A673 (cell line): ENCODE measurements around the gene SIN3B. TPM values are rescaled to one million over a fixed set of nuclear protein-coding genes. Genes with fewer than 3 reads are reported as not detected.

ENCODE experiments used
- BruUV-seq: library from RNA; stranded (reverse); fragments of 400-500 nt; replicated peaks from 2 replicates; lab custom pipeline; 2021; lab: Mats Ljungman, UMichigan
- CTCF ChIA-PET: fragments of 300-600 bp; sonication (Branson Sonifier 250); formaldehyde crosslinking; loops from one replicate; lab custom pipeline; 2022; ENCODE audit warnings: antibody characterized with exemption; lab: Charles Lee
- POLR2A ChIA-PET: fragments of 300-600 bp; sonication (Branson Sonifier 250); formaldehyde crosslinking; loops from one replicate; lab custom pipeline; 2022; ENCODE audit warnings: antibody characterized with exemption; ENCODE audit not compliant: low non-redundant PET; lab: Charles Lee
- DNase-seq: peaks from one replicate; pipeline ENCODE4 v3.0.0-alpha.2; 2015; ENCODE audit warnings: low spot score
- H3K27ac ChIP-seq: fragments of 200-600 bp; sonication (generic); 2 replicates; pipeline ENCODE4 v1.5.1; 2016; ENCODE audit warnings: mixed run types, low read depth, mild to moderate bottlenecking, mixed read lengths, antibody characterized with exemption, low read length; ENCODE audit not compliant: poor library complexity, severe bottlenecking
- H3K27me3 ChIP-seq: fragments of 200-600 bp; sonication (generic); replicated peaks from 2 replicates; pipeline ENCODE4 v1.6.1; 2017; ENCODE audit warnings: mixed run types, low read depth, mild to moderate bottlenecking, mixed read lengths, antibody characterized with exemption, low read length; ENCODE audit not compliant: insufficient read depth, poor library complexity
- H3K36me3 ChIP-seq: fragments of 200-600 bp; sonication (generic); 2 replicates; pipeline ENCODE4 v1.6.1; 2016; ENCODE audit warnings: mixed run types, mild to moderate bottlenecking, mixed read lengths, antibody characterized with exemption, low read length; ENCODE audit not compliant: insufficient read depth, poor library complexity, severe bottlenecking
- H3K4me1 ChIP-seq: fragments of 200-600 bp; sonication (generic); 2 replicates; pipeline ENCODE4 v1.6.1; 2017; ENCODE audit warnings: mixed run types, mild to moderate bottlenecking, mixed read lengths, antibody characterized with exemption, low read length; ENCODE audit not compliant: insufficient read depth, poor library complexity, severe bottlenecking
- H3K4me3 ChIP-seq: fragments of 200-600 bp; sonication (generic); 2 replicates; pipeline ENCODE4 v1.5.1; 2016; ENCODE audit warnings: low read depth, mixed run types, mild to moderate bottlenecking, mixed read lengths, low read length; ENCODE audit not compliant: poor library complexity, severe bottlenecking
- H3K9me3 ChIP-seq: fragments of 200-600 bp; sonication (generic); 2 replicates; pipeline ENCODE4 v1.6.1; 2016; ENCODE audit warnings: mixed run types, low read depth, mild to moderate bottlenecking, mixed read lengths, antibody characterized with exemption, low read length; ENCODE audit not compliant: poor library complexity, severe bottlenecking
- CTCF ChIP-seq: fragments of 300-800, 200-600 bp; sonication (generic); conservative IDR thresholded peaks from 2 replicates; pipeline ENCODE4 v1.5.1; 2017; ENCODE audit warnings: low read depth, mild to moderate bottlenecking, antibody characterized with exemption, low read length, moderate library complexity, mixed read lengths
- EZH2 ChIP-seq: fragments of 200-600 bp; sonication (generic); IDR thresholded peaks from 2 replicates; pipeline ENCODE4 v1.6.1; 2017; ENCODE audit warnings: borderline replicate concordance, low read depth, mild to moderate bottlenecking, mixed read lengths, antibody characterized with exemption, low read length; ENCODE audit not compliant: poor library complexity, severe bottlenecking
- intact Hi-C: fragments of 100-400 bp; cut with micrococcal nuclease; formaldehyde crosslinking; loops from one replicate; pipeline ENCODE4 v1.10.0; 2022; ENCODE audit not compliant: unreplicated experiment
- total RNA-seq: library from RNA; stranded (reverse); gene quantifications from 2 replicates; pipeline ENCODE4 v1.2.3, GENCODE V29; 2021

Gene SIN3B
- total RNA-seq, 1 experiment from 2014 or later, result 76.7 TPM

GRCh38 chr19:16903347-16903746 is 74.1 kb downstream of the SIN3B start:
- POLR2A ChIA-PET, result no interaction called here
- CTCF ChIA-PET, result no interaction called here
- no peak overlapping the region for H3K4me3 ChIP-seq
- no peak for TF ChIP-seq EZH2
- no peak for TF ChIP-seq CTCF
- no peaks in the 10 kb centered on the region for H3K9me3 ChIP-seq
- intact Hi-C loops, result no loop called here
- no peaks in the 10 kb centered on the region for H3K36me3 ChIP-seq
- no peak for DNase-seq
- H3K27me3 ChIP-seq, result no peaks in the 10 kb centered on the region
- H3K27ac ChIP-seq, result no peak overlapping the region
- H3K4me1 ChIP-seq, result peaks cover 1% of the 10 kb centered on the region
- no TSS peak for BruUV-seq

GRCh38 chr19:16904599-16904998 is 75.4 kb downstream of the SIN3B start:
- intact Hi-C loops, result no loop called here
- Histone ChIP-seq H3K27ac (no peak overlapping the region), H3K27me3 (no peaks in the 10 kb centered on the region), H3K4me1 (no peaks in the 10 kb centered on the region), H3K36me3 (no peaks in the 10 kb centered on the region), H3K9me3 (no peaks in the 10 kb centered on the region), H3K4me3 (no peak overlapping the region)
- CTCF ChIA-PET, result no interaction called here
- TF ChIP-seq EZH2 (no peak), CTCF (no peak)
- POLR2A ChIA-PET, result no interaction called here
- no TSS peak for BruUV-seq
- no peak for DNase-seq

GRCh38 chr19:16908759-16909158 is 79.6 kb downstream of the SIN3B start:
- H3K4me3 ChIP-seq, result no peak overlapping the region
- no peaks in the 10 kb centered on the region for H3K27me3 ChIP-seq
- no peaks in the 10 kb centered on the region for H3K36me3 ChIP-seq
- TF ChIP-seq CTCF, result no peak
- TF ChIP-seq EZH2, result no peak
- CTCF ChIA-PET, result no interaction called here
- POLR2A ChIA-PET, result no interaction called here
- intact Hi-C loops, result no loop called here
- BruUV-seq, result no TSS peak
- no peak overlapping the region for H3K27ac ChIP-seq
- peaks cover 15% of the 10 kb centered on the region for H3K9me3 ChIP-seq
- no peaks in the 10 kb centered on the region for H3K4me1 ChIP-seq
- no peak for DNase-seq
